SK-N-MC (cell line): ENCODE measurements around the gene XPR1.

Experiments used
- EZH2 ChIP-seq: fragments of 200-600 bp; sonication (generic); IDR thresholded peaks from one replicate; pipeline ENCODE4 v1.6.1; 2017; ENCODE audit warnings: antibody characterized with exemption
- POLR2AphosphoS5 ChIP-seq: IDR thresholded peaks from 2 replicates; pipeline ENCODE4 v1.6.1; 2012; ENCODE audit warnings: mild to moderate bottlenecking, low read depth, low read length, borderline replicate concordance

DNA sequence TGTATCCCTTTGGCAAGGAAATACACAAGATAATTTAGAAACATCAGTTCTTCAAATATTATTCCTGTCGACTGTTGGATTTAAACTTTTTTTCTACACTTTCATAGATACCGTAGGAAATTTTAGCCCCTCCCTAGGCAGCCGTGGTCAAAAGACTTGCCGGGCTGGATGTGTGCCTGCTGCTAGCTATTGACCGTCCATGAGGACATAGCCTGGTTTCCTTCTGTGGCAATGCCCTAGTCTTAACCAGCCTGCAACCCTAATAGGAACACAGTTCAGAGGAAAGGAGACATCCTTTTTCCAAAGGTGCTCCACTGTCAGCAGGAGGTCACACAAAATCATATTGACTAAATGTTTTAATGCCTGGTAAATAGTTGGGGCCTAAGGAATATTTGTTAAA is 260.4 kb downstream of the XPR1 start:
- TF ChIP-seq EZH2 (no peak), POLR2AphosphoS5 (no peak)
